Measurements from ENCODE around the gene FHIT.

The FHIT gene

GRCh38 chr3:59708202-59708601, 1543.0 kb downstream of the FHIT start:
- no peak for DNase-seq (ENCODE audit: insufficient read length, low spot score)
- no peak for TF ChIP-seq CTCF (IDR thresholded peaks at IDR 0.05; ENCODE audit: insufficient read depth, missing control alignments)
- FAIRE-seq = no peak

- no peak for TF ChIP-seq CTCF (IDR thresholded peaks at IDR 0.05; ENCODE audit: insufficient read depth, missing control alignments)
- DNase-seq (ENCODE audit: insufficient read length, low spot score) = no peak
- FAIRE-seq = no peak
These were observed 1547.0 kb downstream of the FHIT start for GRCh38 chr3:59704292-59704691.

- FAIRE-seq (no peak), DNase-seq (ENCODE audit: insufficient read length, low spot score) (no peak)
- TF ChIP-seq CTCF (IDR thresholded peaks at IDR 0.05; ENCODE audit: insufficient read depth, missing control alignments) = no peak
These were observed 1551.5 kb downstream of the FHIT start for GRCh38 chr3:59699648-59700320.

Data from D721Med (cell line).